Measurements from ENCODE around the gene SLC35F5.
"Not testable (repeated sequence)": the region's sequence is repeated elsewhere in the genome, so short reads cannot be mapped to it uniquely, and the experiment has no call there.

Gene SLC35F5

DNA sequence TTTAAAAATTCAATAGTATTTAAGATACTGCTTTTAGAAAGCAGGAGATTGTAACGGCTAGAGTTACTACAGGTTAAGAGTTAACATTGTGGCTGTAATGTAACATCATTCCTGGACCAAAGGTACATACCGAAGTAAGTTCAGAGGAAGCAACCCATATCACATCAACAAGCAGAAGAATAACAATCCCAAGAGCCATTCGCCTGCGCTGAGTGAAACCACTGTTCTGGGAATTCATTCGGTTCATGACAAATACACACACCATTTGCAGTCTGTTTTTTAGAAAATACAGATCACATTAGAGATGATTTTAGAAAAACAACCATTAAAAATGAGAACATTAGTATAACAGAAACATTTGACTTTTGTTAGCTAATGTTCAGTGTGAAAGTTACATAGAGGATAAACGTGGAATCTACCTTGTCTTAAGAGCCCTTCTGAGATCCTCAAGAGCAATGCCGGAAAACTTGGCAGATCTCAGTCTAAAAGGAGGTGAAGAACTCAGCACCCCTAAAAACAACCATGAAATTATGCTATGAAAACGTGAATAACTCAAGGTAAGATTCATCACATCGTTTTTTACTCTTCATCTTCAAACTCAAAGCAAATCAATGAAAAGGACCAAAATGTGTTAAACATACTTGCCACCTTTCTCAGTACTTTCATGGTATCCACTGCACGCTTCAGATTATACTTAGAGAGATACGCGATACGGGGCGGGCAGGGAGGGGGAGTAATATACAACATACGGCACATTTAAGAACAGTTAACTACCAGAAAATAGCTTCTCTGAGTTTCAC, 1.2 kb downstream of the SLC35F5 start:
- no peak for DNase-seq (ENCODE audit: low read depth)

GRCh38 chr2:113754160-113754559, 2.3 kb downstream of the SLC35F5 start:
- no peak for DNase-seq (ENCODE audit: low read depth)

DNA sequence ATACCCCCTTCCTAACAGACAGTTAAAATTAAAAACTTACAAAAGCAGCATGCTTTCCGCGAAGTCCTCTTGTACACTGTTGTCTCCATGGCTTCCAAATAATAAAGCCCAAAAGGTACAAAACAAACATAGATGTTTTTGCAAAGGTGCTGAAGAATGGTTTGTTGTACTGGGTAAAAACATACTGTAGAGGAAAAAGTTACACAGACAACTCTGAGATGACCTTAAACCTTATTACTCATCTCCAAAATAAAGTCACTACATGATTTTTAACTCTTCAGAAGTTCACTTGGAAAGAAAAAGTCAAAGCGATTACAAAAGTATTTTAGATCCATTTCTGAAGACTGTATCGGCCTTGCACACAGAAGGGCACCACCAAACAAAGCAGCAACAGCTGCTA, 6.1 kb downstream of the SLC35F5 start:
- DNase-seq (ENCODE audit: low read depth), result no peak

DNA sequence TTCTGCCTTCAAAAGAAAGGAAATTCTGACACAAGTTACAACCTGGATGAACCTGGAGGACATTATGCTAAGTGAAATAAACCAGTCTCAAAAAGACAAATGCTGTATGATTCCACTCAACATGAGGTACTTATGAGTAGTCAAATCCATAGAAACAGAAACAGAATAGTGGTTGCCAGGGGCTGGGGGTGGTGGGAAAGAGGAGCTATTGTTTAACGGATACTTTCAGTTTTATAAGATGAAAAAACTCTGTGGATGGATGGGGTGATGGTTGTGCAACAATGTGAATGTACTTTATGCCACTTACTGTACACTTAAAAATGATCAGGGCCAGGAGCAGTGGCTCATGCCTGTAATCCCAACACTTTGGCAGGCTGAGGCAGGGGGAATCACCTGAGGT, 15.4 kb downstream of the SLC35F5 start:
- DNase-seq (ENCODE audit: low read depth), result no peak

DNA sequence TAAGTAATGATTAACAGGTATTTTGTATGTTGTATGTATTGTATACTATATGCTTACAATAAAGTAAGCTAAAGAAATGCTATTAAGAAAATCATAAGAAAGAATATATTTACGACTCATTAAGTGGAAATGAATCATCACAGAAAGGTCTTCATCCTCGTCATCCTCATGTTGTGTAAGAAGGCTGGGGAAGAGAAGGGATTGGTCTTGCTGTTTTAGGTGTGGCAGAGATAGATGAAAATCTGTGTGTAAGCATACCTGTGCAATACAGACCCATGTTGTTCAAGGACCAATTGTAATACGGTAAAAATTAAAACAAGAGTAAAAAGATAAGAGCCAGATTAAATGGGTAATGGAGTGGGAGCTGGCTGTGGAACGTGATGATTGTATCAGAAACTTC, 16.6 kb downstream of the SLC35F5 start:
- DNase-seq (ENCODE audit: low read depth), result no peak

GRCh38 chr2:113734185-113734584, 22.3 kb downstream of the SLC35F5 start:
- DNase-seq (ENCODE audit: low read depth), result no peak

- no peak for DNase-seq (ENCODE audit: low read depth)
Measured at GRCh38 chr2:113724010-113724409, 32.4 kb downstream of the SLC35F5 start.

- DNase-seq (ENCODE audit: low read depth), result no peak
Measured at GRCh38 chr2:113723411-113723810, 33.0 kb downstream of the SLC35F5 start.

- no peak for DNase-seq (ENCODE audit: low read depth)
Measured at GRCh38 chr2:113720167-113720566, 36.3 kb downstream of the SLC35F5 start.

DNA sequence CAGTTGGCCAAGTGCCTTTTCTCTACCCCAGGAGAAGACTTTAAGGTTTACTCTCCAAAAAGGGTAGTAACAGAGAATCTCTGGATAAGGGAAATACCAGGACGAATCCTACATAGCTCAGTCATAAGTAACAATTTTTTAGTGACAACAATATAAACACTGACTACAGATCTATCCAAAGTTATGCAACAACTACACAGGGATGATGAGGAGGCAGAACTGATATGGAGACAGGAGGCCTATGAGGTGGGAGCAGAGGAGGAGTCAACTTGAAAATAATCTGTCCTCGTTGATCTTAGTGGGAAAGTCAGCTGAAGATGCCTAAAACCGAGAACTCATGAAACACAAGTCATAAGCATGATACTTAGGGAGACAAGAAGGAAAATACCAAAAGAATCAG, 40.2 kb downstream of the SLC35F5 start:
- DNase-seq (ENCODE audit: low read depth), result no peak

DNA sequence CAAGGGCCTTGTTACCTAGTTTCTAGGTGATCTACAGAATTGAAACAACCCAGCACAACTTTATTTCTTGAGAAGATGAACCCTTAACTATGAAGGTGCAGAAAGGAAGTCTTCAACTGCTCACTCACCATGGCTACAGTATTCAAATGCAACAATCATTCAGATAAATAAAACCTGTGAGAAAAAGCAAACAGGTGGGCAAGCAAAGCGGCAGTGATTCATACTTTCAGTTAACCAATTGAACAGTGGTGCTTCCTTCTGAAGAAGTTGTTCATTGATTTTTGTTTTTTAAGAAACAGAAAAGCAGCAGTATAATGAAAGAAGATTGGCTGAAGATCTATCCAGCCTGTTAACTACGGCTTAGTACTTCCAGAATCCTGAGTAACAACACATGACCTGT, 43.5 kb downstream of the SLC35F5 start:
- no peak for DNase-seq (ENCODE audit: low read depth)

GRCh38 chr2:113711851-113712250, 44.6 kb downstream of the SLC35F5 start:
- no peak for DNase-seq (ENCODE audit: low read depth)

- no peak for DNase-seq (ENCODE audit: low read depth)
Measured at GRCh38 chr2:113709022-113709421, 47.4 kb downstream of the SLC35F5 start.

GRCh38 chr2:113707106-113707505, 49.3 kb downstream of the SLC35F5 start:
- DNase-seq (ENCODE audit: low read depth), result no peak

DNA sequence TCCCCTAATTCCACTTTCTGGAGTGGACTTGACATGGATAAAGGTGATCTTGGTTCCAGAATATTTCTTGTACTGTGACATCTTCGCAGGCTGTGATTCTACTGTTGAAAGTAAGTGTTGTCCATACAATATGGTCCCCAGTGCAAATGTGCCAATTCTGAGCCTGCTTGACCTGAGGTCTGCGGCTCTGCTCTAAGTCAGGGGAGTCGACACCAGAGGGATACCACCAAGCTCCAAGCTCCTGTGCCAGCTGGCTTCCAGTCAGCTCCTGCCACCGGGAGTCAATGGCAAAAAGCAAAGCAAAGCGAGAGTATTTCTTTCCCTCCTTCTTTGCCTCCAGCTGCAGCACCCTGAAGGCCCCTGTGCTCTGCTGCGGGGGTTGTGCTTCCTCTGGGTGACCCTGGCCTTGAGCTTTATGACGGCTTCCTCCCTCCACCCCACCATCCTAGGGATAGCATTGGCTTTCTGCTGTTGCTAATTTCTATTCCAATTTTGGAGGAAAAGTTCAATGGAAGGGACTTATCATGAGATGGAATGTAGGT, 50.4 kb downstream of the SLC35F5 start:
- no peak for DNase-seq (ENCODE audit: low read depth)

GRCh38 chr2:113704300-113704993, 52.0 kb downstream of the SLC35F5 start:
- DNase-seq (ENCODE audit: low read depth), result not testable (repeated sequence)

DNA sequence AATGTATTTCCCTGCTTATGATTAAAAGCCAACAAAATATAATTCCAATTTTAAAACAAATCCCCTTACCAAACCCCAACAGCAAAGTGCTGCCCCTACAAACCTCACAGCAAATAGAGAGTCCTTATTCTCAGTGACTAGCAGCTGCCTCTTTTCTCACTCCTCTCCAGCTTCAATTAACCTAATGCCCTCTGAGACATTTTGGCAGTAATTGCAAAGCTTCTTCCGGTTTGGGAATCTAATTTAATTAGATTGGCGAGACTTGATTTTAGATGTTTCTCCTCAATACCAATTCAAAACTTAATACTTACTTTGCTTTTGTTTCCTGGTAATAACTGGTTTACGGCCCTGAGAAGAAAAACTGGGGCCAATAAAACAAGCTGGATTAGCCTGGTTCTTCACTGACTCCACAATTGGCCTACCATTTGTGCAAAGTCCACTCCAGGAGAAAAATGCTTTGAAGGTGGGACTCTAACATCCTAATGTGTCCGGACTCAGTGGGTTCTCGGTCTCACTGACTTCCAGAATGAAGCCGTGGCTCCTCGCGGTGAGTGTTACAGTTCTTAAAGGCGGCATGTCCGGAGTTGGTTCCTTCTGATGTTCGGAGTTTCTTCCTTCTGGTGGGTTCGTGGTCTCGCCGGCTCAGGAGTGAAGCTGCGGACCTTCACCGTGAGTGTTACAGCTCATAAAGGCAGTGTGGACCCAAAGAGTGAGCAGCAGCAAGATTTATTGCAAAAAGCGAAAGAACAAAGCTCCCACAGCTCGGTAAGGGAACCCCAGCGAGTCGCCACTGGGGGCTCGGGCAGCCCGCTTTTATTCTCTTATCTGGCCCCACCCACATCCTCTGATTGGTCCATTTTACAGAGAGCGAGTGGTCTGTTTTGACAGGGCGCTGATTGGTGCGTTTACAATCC, 52.8 kb downstream of the SLC35F5 start:
- DNase-seq (ENCODE audit: low read depth), result no peak

- peak; percentile 7 for DNase-seq (ENCODE audit: low read depth)
Measured at GRCh38 chr2:113700186-113700841, 56.1 kb downstream of the SLC35F5 start.

GRCh38 chr2:113698892-113699447, 57.5 kb downstream of the SLC35F5 start:
- no peak for DNase-seq (ENCODE audit: low read depth)

- not testable (repeated sequence) for DNase-seq (ENCODE audit: low read depth)
Measured at GRCh38 chr2:113698251-113698650, 58.2 kb downstream of the SLC35F5 start.

- no peak for DNase-seq (ENCODE audit: low read depth)
Measured at GRCh38 chr2:113697516-113697915, 58.9 kb downstream of the SLC35F5 start.

All from T-helper 22 cell (primary cell).